ENCODE measurements around the gene TCF15. TPM values are rescaled to one million over a fixed set of nuclear protein-coding genes. Genes with fewer than 3 reads are reported as not detected.

Gene TCF15
- 10 to 100 TPM in 1 of 4 donors, 1 to 10 TPM in 3; 3.6 to 10.7 (median 4.1) TPM for total RNA-seq

GRCh38 chr20:610130-611046 is at the start of gene TCF15:
TCF15 (minus strand) TSS chr20:610309; CDS start chr20:610237, 72 bp downstream.
- Histone ChIP-seq H3K9me3 (no peaks in the 10 kb centered on the region), H3K27me3 (peaks cover 20 to 26% (median 22%) of the 10 kb centered on the region in 3 donors), H3K36me3 (no peaks in the 10 kb centered on the region), H3K4me1 (peaks cover 0 to 5% of the 10 kb centered on the region in 2 donors), H3K27ac (peak within 1 kb of the TSS; percentile 69 to 83 (median 80)), H3K4me3 (peak within 1 kb of the TSS; percentile 38 to 59 (median 49))
- ATAC-seq (peak; percentile 69 to 73), DNase-seq (peak in 1 of 2 donors; percentile 19)
- intact Hi-C loops (cut with DNase I; ENCODE audit: low total_unique reads) (loop anchor here (5.0 kb wide), 1 partner anchor 43 kb away; no protein-coding TSS in a partner anchor), in situ Hi-C loops (cut with MboI; ENCODE audit: low sequenced_read_pairs in 4 of 4) (no loop called here)
- TF ChIP-seq CTCF (IDR thresholded peaks at IDR 0.05 in 4 of 5, conservative IDR thresholded peaks at IDR 0.05 in 1 of 5) (no peak), POLR2A (IDR thresholded peaks at IDR 0.05) (peak; percentile 61 to 76)

GRCh38 chr20:658731-659291 is 48.7 kb upstream of the TCF15 start:
- no peak overlapping the region for H3K27ac ChIP-seq

GRCh38 chr20:658202-658601 is 48.1 kb upstream of the TCF15 start:
- DNase-seq = no peak
- peaks cover 20 to 26% (median 21%) of the 10 kb centered on the region in 3 donors for H3K27me3 ChIP-seq
- in situ Hi-C loops (cut with MboI; ENCODE audit: low sequenced_read_pairs in 4 of 4) = loop anchor here in 2 of 4 donors (10.0 kb wide), 2 partner anchors 103 to 113 kb away; partner anchors contain the start of gene CSNK2A1 (in 1 of the 2)

More at GRCh38 chr20:658731-659291, 48.7 kb upstream of the TCF15 start:
- TF ChIP-seq CTCF (IDR thresholded peaks at IDR 0.05 in 4 of 5, conservative IDR thresholded peaks at IDR 0.05 in 1 of 5) (no peak), POLR2A (IDR thresholded peaks at IDR 0.05) (no peak)
- Histone ChIP-seq H3K4me3 (no peak overlapping the region), H3K27me3 (peaks cover 24 to 32% (median 26%) of the 10 kb centered on the region in 3 donors), H3K4me1 (peaks cover 6 to 8% of the 10 kb centered on the region in 2 donors), H3K36me3 (no peaks in the 10 kb centered on the region), H3K9me3 (no peaks in the 10 kb centered on the region)
- in situ Hi-C loops (cut with MboI; ENCODE audit: low sequenced_read_pairs in 4 of 4) (loop anchor here in 2 of 4 donors (10.0 kb wide), 2 partner anchors 104 to 114 kb away; partner anchors contain the start of gene CSNK2A1 (in 1 of the 2)), intact Hi-C loops (cut with DNase I; ENCODE audit: low total_unique reads) (no loop called here)
- DNase-seq (no peak), ATAC-seq (no peak)

More at GRCh38 chr20:658202-658601, 48.1 kb upstream of the TCF15 start:
- no peak overlapping the region for H3K27ac ChIP-seq
- H3K9me3 ChIP-seq = no peaks in the 10 kb centered on the region
- intact Hi-C loops (cut with DNase I; ENCODE audit: low total_unique reads) = no loop called here
- TF ChIP-seq CTCF (IDR thresholded peaks at IDR 0.05 in 4 of 5, conservative IDR thresholded peaks at IDR 0.05 in 1 of 5) (no peak), POLR2A (IDR thresholded peaks at IDR 0.05) (no peak)
- H3K4me3 ChIP-seq = no peak overlapping the region
- H3K36me3 ChIP-seq = no peaks in the 10 kb centered on the region
- H3K4me1 ChIP-seq = peaks cover 7 to 10% of the 10 kb centered on the region in 2 donors
- ATAC-seq = no peak

Data from gastrocnemius medialis (tissue), 4 donors.